GM06990 (cell line): ENCODE measurements around the gene BTRC.

ENCODE experiments used
- DNase-seq: peaks from one replicate; pipeline ENCODE4 v3.0.0-alpha.2; 2011; ENCODE audit not compliant: insufficient read length; ENCODE audit errors: extremely low read depth
- H3K27me3 ChIP-seq: replicated peaks from 2 replicates; pipeline ENCODE4 v1.6.0; 2011; ENCODE audit warnings: low read length; ENCODE audit not compliant: control insufficient read depth, insufficient read depth
- H3K36me3 ChIP-seq: 2 replicates; pipeline ENCODE4 v1.5.1; 2011; ENCODE audit warnings: low read length; ENCODE audit not compliant: control insufficient read depth, insufficient read depth
- H3K4me3 ChIP-seq: replicated peaks from 2 replicates; pipeline ENCODE4 v1.5.1; 2011; ENCODE audit warnings: low read depth, mild to moderate bottlenecking, control low read depth, low read length
- TF ChIP-seq, protein P1 (sequence below): IDR thresholded peaks from 2 replicates; pipeline ENCODE4 v1.5.1; 2011; ENCODE audit warnings: low read length, control low read depth, mild to moderate bottlenecking, inconsistent platforms; ENCODE audit not compliant: insufficient read depth, poor library complexity, severe bottlenecking

BTRC gene

DNA sequence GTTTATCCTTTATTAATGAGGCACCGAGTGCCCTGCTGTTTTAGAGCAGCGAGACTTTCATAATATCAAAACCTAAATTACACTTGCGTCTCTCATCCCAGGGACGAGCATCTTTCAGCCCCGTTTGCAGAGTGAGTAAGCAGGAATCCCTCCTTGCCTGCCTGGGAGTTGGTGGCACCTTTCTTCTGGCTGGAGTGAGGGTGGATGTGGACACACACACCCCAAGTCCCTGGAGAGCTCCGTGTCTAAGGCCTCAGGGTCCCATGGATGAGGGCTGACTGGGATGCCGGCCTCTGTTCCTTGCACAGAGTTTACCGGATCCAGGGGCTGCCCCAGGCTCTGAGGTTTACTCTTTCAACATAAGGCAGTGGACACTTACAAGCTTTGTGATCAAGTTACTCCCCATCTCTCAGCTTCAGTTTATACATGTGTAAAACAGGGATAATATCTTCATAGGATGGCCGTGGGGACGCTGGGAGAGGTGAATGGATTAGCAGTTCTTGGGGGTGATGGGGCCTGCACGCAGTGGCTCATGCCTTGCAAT, 209.6 kb downstream of the BTRC start:
- no peak for DNase-seq
- TF ChIP-seq, protein P1, sequence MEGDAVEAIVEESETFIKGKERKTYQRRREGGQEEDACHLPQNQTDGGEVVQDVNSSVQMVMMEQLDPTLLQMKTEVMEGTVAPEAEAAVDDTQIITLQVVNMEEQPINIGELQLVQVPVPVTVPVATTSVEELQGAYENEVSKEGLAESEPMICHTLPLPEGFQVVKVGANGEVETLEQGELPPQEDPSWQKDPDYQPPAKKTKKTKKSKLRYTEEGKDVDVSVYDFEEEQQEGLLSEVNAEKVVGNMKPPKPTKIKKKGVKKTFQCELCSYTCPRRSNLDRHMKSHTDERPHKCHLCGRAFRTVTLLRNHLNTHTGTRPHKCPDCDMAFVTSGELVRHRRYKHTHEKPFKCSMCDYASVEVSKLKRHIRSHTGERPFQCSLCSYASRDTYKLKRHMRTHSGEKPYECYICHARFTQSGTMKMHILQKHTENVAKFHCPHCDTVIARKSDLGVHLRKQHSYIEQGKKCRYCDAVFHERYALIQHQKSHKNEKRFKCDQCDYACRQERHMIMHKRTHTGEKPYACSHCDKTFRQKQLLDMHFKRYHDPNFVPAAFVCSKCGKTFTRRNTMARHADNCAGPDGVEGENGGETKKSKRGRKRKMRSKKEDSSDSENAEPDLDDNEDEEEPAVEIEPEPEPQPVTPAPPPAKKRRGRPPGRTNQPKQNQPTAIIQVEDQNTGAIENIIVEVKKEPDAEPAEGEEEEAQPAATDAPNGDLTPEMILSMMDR: no peak
- no peaks in the 10 kb centered on the region; the same call in none of the 2 replicates for H3K27me3 ChIP-seq

DNA sequence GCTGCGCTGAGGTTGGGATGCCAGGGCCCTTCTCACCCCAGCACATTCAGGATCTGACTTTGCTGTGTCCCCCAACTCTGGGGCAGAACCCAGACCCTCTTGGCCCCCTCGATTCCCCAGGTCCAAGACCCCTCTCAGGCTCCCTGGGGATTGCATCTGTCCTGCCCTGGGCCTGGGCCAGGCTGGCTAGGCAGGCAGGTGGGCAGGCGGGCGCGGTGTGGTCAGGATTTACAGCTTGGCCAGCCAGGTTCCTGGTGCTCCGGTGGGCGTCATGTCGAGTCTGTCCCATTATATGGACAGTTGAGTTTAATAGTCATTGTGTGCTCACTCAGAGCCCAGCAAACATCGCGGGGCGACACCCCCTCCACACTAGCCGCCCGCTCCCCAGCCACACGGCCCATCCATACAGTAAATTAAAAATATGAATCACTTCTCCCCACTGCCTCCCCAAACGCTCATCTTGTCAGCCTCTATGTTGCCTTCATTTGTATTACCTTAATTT, 210.6 kb downstream of the BTRC start:
- TF ChIP-seq, protein P1: no peak
- Histone ChIP-seq H3K27me3 (no peaks in the 10 kb centered on the region; the same call in none of the 2 replicates), H3K36me3 (no peaks in the 10 kb centered on the region), H3K4me3 (no peak overlapping the region)
- DNase-seq: no peak

More for the DNA sequence above, 209.6 kb downstream of the BTRC start:
- no peaks in the 10 kb centered on the region for H3K36me3 ChIP-seq
- H3K4me3 ChIP-seq: no peak overlapping the region

DNA sequence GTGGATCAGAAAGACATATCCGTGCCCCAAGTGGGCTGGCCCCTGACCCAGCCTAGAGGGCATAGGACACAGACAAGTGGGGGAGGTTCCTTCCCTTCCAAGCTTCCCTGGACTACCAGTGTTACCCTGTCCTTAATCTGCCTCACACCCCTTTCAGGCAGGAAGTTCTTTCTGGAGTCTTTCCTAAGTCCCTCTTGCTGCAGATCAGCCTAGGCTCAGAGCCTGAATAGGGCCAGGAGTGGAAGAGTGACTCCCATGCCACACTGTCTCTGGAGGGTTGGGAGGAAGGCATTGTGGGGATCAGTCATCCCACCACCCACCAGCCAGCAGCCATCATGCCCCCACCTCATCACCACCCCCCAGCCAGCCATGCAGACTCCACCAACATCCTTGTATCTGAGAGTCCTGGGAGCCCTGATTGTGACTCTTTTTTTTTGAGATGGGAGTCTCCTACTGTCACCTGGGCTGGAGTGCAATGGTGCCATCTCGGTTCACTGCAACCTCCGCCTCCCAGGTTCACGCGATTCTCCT, 211.5 kb downstream of the BTRC start:
- Histone ChIP-seq H3K4me3 (no peak overlapping the region), H3K27me3 (no peaks in the 10 kb centered on the region; the same call in none of the 2 replicates), H3K36me3 (no peaks in the 10 kb centered on the region)
- DNase-seq: no peak
- TF ChIP-seq, protein P1: no peak

DNA sequence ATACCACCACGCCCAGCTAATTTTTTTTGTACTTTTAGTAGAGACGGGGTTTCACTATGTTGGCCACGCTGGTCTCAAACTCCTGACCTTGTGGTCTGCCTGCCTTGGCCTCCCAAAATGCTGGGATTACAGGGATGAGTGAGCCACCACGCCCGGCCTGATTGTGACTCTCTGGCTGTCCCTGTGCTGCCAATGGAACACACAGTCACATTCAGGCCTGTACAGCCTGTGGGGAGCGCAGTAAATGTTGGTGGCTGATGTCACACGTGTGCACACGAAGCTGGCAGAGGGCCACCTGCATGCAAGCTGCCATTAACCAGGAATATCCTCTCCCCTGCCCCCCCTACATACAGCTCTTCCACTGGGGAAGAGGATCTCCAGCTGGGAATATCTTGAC, 212.0 kb downstream of the BTRC start:
- no peak overlapping the region for H3K4me3 ChIP-seq
- TF ChIP-seq, protein P1: no peak

DNA sequence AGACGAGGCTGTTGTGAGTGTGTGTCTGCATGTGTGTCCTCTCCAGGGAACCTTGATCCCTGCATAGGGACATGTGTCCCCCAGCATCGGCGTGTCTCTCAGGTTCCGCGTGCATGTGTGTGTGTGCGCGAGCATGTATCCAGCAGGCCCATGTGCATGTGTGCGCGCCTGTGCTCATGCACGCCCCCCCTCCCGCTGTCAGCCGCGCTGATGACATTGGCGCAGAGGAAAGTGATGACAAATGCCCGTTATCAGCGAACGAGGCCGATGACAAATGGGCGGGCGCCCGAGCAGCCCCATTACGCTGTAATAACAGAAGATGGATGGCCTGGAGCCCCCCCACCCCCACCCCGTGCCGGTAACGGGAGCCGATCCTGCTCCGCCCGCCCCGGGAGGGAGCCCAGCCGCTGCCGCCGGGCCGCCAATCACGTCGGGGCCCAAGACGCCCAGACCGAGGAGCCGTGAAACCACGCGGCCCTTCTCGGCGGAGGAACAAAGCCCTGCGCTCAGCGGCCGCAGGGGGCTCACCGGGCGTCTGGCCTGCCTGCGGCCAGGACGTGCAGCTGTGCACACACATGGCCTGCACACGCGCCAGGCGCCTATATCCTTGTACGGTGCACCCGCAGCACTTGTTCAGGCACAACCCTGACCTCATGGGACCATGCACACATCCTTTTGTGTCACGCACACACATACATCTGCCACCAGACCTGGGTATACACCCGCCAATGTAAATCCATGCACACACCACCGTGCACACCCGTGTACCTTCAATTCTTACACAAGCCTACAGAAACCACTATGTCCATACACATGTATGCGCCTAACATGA, 212.6 kb downstream of the BTRC start:
- peak; percentile 46 for DNase-seq

More for the DNA sequence above, 212.0 kb downstream of the BTRC start:
- Histone ChIP-seq H3K27me3 (no peaks in the 10 kb centered on the region; the same call in none of the 2 replicates), H3K36me3 (no peaks in the 10 kb centered on the region)
- no peak for DNase-seq

More for the DNA sequence above, 212.6 kb downstream of the BTRC start:
- TF ChIP-seq, protein P1: no peak
- Histone ChIP-seq H3K27me3 (no peaks in the 10 kb centered on the region; the same call in none of the 2 replicates), H3K4me3 (no peak overlapping the region), H3K36me3 (no peaks in the 10 kb centered on the region)
